NCI-H1436 treated with DMSO at 0.1 percent for 48 hours (cell line): ENCODE measurements around the gene ST8SIA1.
"Not testable (repeated sequence)": the region's sequence is repeated elsewhere in the genome, so short reads cannot be mapped to it uniquely, and the experiment has no call there.

Experiments used
- DNase-seq: peaks from one replicate; lab custom pipeline; 2025; lab: John Stamatoyannopoulos, UW

ST8SIA1 gene

GRCh38 chr12:22164139-22164538, 170.4 kb downstream of the ST8SIA1 start:
- no peak for DNase-seq

GRCh38 chr12:22163594-22163993, 170.9 kb downstream of the ST8SIA1 start:
- no peak for DNase-seq

GRCh38 chr12:22160396-22161003, 174.0 kb downstream of the ST8SIA1 start:
- DNase-seq: no peak

- not testable (repeated sequence) for DNase-seq
Measured at GRCh38 chr12:22149286-22149685, 185.2 kb downstream of the ST8SIA1 start.

GRCh38 chr12:22146686-22147085, 187.8 kb downstream of the ST8SIA1 start:
- DNase-seq: not testable (repeated sequence)
